Astrocyte (in vitro differentiated cells and primary cell): ENCODE results near the gene NTM. TPM values are rescaled to one million over a fixed set of nuclear protein-coding genes. Genes with fewer than 3 reads are reported as not detected.
A peak's percentile ranks its signal among the peaks of the same experiment; 100 is the strongest.

Experiments used
- DNase-seq: peaks from one replicate; pipeline ENCODE4 v3.0.0-alpha.2; 2010; ENCODE audit warnings: low read depth
- FAIRE-seq: peaks from 2 replicates; lab custom pipeline; 2011; peaks lifted over from hg19 to GRCh38; lab: Jason Lieb, UNC
- H2AFZ ChIP-seq: 2 replicates; pipeline ENCODE4 v1.6.0; 2012; ENCODE audit warnings: low read depth, low read length, inconsistent platforms
- H3K27ac ChIP-seq: 2 replicates; pipeline ENCODE4 v1.5.1; 2011; ENCODE audit warnings: low read depth, low read length, inconsistent platforms
- H3K27me3 ChIP-seq: 2 replicates; pipeline ENCODE4 v1.6.0; 2011; ENCODE audit warnings: low read length, inconsistent platforms; ENCODE audit not compliant: insufficient read depth
- H3K36me3 ChIP-seq: 2 replicates; pipeline ENCODE4 v1.5.1; 2011; ENCODE audit warnings: low read length, inconsistent platforms; ENCODE audit not compliant: insufficient read depth
- H3K4me1 ChIP-seq: 2 replicates; pipeline ENCODE4 v1.5.1; 2011; ENCODE audit warnings: low read length, inconsistent platforms; ENCODE audit not compliant: insufficient read depth
- H3K4me2 ChIP-seq: 2 replicates; pipeline ENCODE4 v1.6.0; 2012; ENCODE audit warnings: low read length, inconsistent platforms
- H3K4me3 ChIP-seq: 2 replicates; pipeline ENCODE4 v1.5.1; 2011; ENCODE audit warnings: low read depth, mild to moderate bottlenecking, low read length, inconsistent platforms; ENCODE audit not compliant: insufficient read depth
- H3K79me2 ChIP-seq: 2 replicates; pipeline ENCODE4 v1.6.0; 2012; ENCODE audit warnings: mild to moderate bottlenecking, low read length, inconsistent platforms; ENCODE audit not compliant: insufficient read depth
- H3K9ac ChIP-seq: 2 replicates; pipeline ENCODE4 v1.6.0; 2012; ENCODE audit warnings: mild to moderate bottlenecking, low read length, inconsistent platforms
- H3K9me3 ChIP-seq: 2 replicates; pipeline ENCODE4 v1.5.1; 2012; ENCODE audit warnings: low read depth, mild to moderate bottlenecking, low read length, inconsistent platforms; ENCODE audit not compliant: insufficient read depth
- H4K20me1 ChIP-seq: 2 replicates; pipeline ENCODE4 v1.6.0; 2012; ENCODE audit warnings: low read length, inconsistent platforms; ENCODE audit not compliant: insufficient read depth
- H3K27ac Mint-ChIP-seq: one replicate; pipeline ENCODE4 v1.8.0; 2021; ENCODE audit warnings: mild to moderate bottlenecking, mixed read lengths; ENCODE audit not compliant: unreplicated experiment
- H3K27me3 Mint-ChIP-seq: one replicate; pipeline ENCODE4 v1.8.0; 2021; ENCODE audit warnings: low read depth, mixed read lengths; ENCODE audit not compliant: unreplicated experiment
- H3K36me3 Mint-ChIP-seq: one replicate; pipeline ENCODE4 v1.8.0; 2021; ENCODE audit warnings: low read depth, mixed read lengths; ENCODE audit not compliant: unreplicated experiment
- H3K4me1 Mint-ChIP-seq: one replicate; pipeline ENCODE4 v1.8.0; 2021; ENCODE audit warnings: low read depth, mixed read lengths; ENCODE audit not compliant: unreplicated experiment
- H3K4me3 Mint-ChIP-seq: one replicate; pipeline ENCODE4 v1.8.0; 2021; ENCODE audit warnings: mild to moderate bottlenecking, moderate library complexity, mixed read lengths; ENCODE audit not compliant: unreplicated experiment
- H3K9me3 Mint-ChIP-seq: one replicate; pipeline ENCODE4 v1.8.0; 2021; ENCODE audit warnings: mild to moderate bottlenecking, mixed read lengths; ENCODE audit not compliant: unreplicated experiment
- EZH2 ChIP-seq: IDR thresholded peaks from 2 replicates; pipeline ENCODE4 v1.6.1; 2012; ENCODE audit warnings: mild to moderate bottlenecking, low read length, inconsistent platforms; ENCODE audit not compliant: insufficient read depth
- total RNA-seq: library from RNA; stranded (reverse); gene quantifications from 2 replicates; pipeline ENCODE4 v1.2.1, GENCODE V29; 2021
- TF ChIP-seq, protein P1 (sequence below): IDR thresholded peaks from 2 replicates; pipeline ENCODE4 v1.5.1; 2011; ENCODE audit warnings: low read depth, mild to moderate bottlenecking, inconsistent platforms, low read length, moderate library complexity; ENCODE audit not compliant: insufficient read depth

The NTM gene
- total RNA-seq, 1 donor from 2014 or later: 98.2 TPM

DNA sequence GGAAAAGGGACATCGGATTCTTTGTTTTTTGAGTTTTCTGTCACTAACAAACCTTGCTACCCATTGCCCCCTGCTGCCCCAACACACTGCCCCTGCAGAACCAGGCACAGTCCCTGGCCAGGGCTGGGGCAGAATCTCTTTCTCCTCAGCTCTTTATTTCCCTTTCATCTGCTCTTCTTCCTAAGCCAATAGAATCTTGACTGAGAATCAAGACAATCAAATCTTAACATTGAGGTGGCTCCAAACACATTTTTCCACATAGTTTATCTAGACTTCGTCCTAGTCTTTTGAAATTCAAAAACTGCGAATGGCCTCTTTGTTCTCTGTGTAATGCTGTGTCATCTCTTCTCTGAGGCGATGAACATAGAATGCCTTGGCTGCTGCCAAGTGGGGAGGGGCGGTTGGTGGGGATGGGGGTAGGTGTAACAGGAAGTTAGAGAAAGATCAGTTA lies 16.1 kb upstream of the NTM start:
- no peak overlapping the region for H3K4me3 Mint-ChIP-seq
- FAIRE-seq: no peak
- H3K27ac ChIP-seq: peak overlapping the region; percentile 32

DNA sequence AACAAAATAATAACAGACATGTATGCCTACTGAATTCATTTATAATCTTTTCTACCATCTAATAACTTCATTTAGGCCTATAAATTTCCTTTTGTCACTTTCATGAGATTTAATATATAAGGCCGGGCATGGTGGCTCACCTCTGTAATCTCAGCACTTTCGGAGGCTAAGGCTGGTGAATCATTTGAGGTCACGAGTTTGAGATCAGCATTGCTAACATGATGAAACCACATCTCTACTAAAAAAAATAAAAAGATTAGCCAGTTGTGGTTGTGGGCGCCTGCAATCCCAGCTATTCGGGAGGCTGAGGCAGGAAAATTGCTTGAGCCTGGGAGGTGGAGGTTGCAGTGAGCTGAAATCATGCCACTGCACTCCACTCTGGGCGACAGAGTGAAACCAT lies 14.2 kb upstream of the NTM start:
- no peak overlapping the region for H3K4me3 Mint-ChIP-seq
- H3K36me3 ChIP-seq: no peaks in the 10 kb centered on the region
- no peak overlapping the region for H3K9ac ChIP-seq
- peaks cover 14% of the 10 kb centered on the region for H3K4me1 ChIP-seq
- H3K4me3 ChIP-seq: no peak overlapping the region
- DNase-seq (peak; percentile 81), FAIRE-seq (no peak)
- peaks cover 18% of the 10 kb centered on the region for H3K4me1 Mint-ChIP-seq
- peak overlapping the region; percentile 83 for H3K27ac Mint-ChIP-seq
- TF ChIP-seq, protein P1, sequence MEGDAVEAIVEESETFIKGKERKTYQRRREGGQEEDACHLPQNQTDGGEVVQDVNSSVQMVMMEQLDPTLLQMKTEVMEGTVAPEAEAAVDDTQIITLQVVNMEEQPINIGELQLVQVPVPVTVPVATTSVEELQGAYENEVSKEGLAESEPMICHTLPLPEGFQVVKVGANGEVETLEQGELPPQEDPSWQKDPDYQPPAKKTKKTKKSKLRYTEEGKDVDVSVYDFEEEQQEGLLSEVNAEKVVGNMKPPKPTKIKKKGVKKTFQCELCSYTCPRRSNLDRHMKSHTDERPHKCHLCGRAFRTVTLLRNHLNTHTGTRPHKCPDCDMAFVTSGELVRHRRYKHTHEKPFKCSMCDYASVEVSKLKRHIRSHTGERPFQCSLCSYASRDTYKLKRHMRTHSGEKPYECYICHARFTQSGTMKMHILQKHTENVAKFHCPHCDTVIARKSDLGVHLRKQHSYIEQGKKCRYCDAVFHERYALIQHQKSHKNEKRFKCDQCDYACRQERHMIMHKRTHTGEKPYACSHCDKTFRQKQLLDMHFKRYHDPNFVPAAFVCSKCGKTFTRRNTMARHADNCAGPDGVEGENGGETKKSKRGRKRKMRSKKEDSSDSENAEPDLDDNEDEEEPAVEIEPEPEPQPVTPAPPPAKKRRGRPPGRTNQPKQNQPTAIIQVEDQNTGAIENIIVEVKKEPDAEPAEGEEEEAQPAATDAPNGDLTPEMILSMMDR: no peak
- no peak for TF ChIP-seq EZH2
- H2AFZ ChIP-seq: no peak overlapping the region
- no peaks in the 10 kb centered on the region for H3K79me2 ChIP-seq
- H3K9me3 ChIP-seq: no peaks in the 10 kb centered on the region
- H3K27ac ChIP-seq: peak overlapping the region; percentile 58
- H3K27me3 ChIP-seq: no peaks in the 10 kb centered on the region
- H3K36me3 Mint-ChIP-seq: no peaks in the 10 kb centered on the region
- H3K9me3 Mint-ChIP-seq: peaks cover 9% of the 10 kb centered on the region
- H3K27me3 Mint-ChIP-seq: peaks cover 8% of the 10 kb centered on the region
- H3K4me2 ChIP-seq: no peak overlapping the region
- no peaks in the 10 kb centered on the region for H4K20me1 ChIP-seq

More for the DNA sequence above, 16.1 kb upstream of the NTM start:
- TF ChIP-seq, protein P1: no peak
- no peak for TF ChIP-seq EZH2
- peaks cover 6% of the 10 kb centered on the region for H3K9me3 Mint-ChIP-seq
- Histone ChIP-seq H3K27me3 (no peaks in the 10 kb centered on the region), H3K36me3 (no peaks in the 10 kb centered on the region), H3K4me2 (peak overlapping the region; percentile 46), H3K9ac (peak overlapping the region; percentile 8), H3K79me2 (no peaks in the 10 kb centered on the region), H2AFZ (no peak overlapping the region), H4K20me1 (no peaks in the 10 kb centered on the region), H3K9me3 (no peaks in the 10 kb centered on the region), H3K4me3 (no peak overlapping the region), H3K4me1 (peaks cover 14% of the 10 kb centered on the region)
- peaks cover 18% of the 10 kb centered on the region for H3K4me1 Mint-ChIP-seq
- H3K27ac Mint-ChIP-seq: peak overlapping the region; percentile 99
- peak; percentile 16 for DNase-seq
- peaks cover 23% of the 10 kb centered on the region for H3K27me3 Mint-ChIP-seq
- H3K36me3 Mint-ChIP-seq: no peaks in the 10 kb centered on the region

GRCh38 chr11:131365329-131365930 lies 5.0 kb upstream of the NTM start:
- Mint-ChIP-seq H3K4me3 (no peak overlapping the region), H3K27me3 (peaks cover 39% of the 10 kb centered on the region), H3K4me1 (no peaks in the 10 kb centered on the region), H3K9me3 (peaks cover 2% of the 10 kb centered on the region), H3K27ac (no peak overlapping the region), H3K36me3 (peaks cover 2% of the 10 kb centered on the region)
- FAIRE-seq (no peak), DNase-seq (no peak)
- Histone ChIP-seq H3K4me1 (no peaks in the 10 kb centered on the region), H2AFZ (no peak overlapping the region), H3K4me3 (no peak overlapping the region), H3K9me3 (no peaks in the 10 kb centered on the region), H3K4me2 (no peak overlapping the region), H4K20me1 (no peaks in the 10 kb centered on the region), H3K9ac (no peak overlapping the region), H3K27me3 (peaks cover 31% of the 10 kb centered on the region), H3K36me3 (no peaks in the 10 kb centered on the region), H3K27ac (no peak overlapping the region), H3K79me2 (no peaks in the 10 kb centered on the region)
- TF ChIP-seq, protein P1: no peak
- no peak for TF ChIP-seq EZH2
